Fibroblast of skin of left quadriceps (primary cell): ENCODE measurements around the gene ANKRD44.
"Not testable (repeated sequence)": the region's sequence is repeated elsewhere in the genome, so short reads cannot be mapped to it uniquely, and the experiment has no call there.

Source experiments
- DNase-seq, 2 experiments: peaks; one replicate each; pipeline ENCODE4 v3.0.0-alpha.2; 2013; ENCODE audit warnings: low read depth in 2 of 2

ANKRD44 gene

DNA sequence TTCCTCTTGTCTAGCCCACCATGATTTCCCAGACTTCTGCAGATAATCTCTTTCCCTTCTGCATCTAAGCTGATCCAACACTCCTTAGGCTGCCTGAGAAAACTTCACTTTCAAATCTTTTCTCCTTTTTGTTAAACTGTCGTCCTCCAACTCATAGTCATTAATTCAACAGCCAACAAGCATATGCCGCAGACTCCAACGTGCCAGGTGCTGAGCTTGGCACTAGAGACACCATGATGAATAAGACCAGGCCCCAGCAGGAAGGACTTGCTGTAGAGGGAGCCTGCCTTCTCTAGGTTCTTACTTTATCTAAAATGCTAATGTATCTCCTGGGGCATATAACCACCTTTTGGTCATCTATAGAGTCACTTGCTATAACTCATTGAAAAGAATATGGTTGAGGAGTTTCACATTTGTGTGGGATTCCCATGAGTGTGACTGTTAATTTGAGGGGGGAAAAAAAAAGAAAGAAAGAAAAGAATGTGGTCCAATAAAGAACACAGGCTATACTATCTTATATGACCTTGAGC lies 51.0 kb downstream of the ANKRD44 start:
- DNase-seq = no peak

DNA sequence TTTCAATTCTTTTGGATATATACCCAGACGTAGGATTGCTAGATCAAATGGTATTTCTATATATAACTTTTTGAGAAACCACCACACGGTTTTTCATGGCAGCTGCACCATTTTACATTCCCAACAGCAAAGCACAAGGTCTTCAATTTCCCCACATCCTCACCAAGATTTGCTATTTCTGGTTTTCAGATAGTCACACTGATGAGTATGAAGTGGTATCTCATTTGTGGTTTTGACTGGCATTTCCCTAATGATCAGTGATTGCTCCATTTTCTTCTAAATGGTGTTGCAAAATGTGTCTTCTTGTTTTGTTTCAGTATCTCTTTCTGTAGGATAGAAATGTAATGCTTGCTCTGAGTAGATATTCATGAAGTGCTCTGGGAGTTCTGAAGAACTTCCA lies 52.0 kb downstream of the ANKRD44 start:
- no peak for DNase-seq

DNA sequence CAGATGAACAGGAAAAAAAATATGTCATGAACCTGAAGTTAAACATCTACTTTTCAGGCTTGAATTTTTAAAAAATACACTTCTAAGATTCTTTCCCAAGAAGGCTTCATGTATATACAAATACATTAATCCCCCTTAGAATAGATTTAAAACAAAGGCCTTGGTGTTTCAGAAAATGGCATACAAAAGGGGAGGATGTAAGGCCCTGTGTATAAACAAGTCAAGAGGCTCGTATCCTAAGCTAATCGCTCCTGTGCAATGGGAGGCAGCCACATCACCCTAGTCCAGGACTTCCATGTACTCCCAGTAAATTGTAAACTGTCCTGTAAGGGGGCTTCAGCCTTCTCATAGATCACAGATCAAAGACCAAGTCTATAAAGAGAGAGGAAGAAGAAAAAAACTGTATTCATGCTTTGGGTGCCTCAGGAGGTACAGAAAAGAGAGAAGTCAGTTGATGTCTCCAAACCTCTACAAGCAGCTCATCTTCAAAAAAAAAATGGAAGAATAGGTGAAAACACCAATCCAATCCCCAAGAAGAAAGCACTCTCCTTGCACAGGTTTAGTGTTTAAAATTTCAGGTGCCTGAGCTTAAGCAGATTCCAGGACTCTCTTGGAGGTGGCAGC lies 53.9 kb downstream of the ANKRD44 start:
- no peak for DNase-seq

DNA sequence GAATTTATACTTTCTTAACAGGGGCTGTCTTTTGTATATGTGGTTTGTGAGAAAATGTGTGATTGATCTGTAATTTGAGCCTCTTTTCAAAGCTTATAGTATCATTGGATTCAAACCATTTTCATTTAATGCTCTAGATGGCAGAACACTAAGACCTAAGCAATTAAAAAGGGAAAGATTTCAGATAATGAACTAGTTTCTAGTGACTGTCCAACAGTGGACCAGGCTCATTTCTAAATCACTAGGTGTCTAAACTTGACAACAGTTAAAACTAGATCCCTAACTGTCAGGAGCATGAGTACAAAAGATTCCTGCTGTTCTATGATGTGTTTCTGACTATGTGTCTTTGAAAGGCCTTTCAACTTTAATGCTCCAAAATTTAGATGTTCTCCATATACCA lies 54.6 kb downstream of the ANKRD44 start:
- DNase-seq = no peak

DNA sequence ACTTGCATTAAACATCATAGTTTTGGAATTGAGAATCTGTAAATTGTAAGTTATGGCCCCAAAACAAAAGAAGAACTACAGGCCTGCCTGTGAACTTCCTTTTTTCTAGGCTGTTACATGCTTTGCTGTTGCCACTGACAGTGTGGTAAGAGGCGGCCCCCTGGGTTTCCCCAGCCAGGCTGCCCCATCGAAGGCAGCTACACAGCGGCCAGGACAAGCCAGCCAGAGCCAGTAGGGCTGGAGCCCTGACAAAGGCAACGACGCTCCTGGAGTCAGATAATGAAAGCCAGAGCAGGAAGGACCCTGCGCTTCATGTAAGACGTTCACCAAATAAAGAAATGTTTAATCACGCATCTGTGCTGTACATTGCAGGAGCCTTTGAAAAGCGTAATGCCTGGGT lies 55.0 kb downstream of the ANKRD44 start:
- DNase-seq = peak in 1 of 2 experiments; percentile 48

DNA sequence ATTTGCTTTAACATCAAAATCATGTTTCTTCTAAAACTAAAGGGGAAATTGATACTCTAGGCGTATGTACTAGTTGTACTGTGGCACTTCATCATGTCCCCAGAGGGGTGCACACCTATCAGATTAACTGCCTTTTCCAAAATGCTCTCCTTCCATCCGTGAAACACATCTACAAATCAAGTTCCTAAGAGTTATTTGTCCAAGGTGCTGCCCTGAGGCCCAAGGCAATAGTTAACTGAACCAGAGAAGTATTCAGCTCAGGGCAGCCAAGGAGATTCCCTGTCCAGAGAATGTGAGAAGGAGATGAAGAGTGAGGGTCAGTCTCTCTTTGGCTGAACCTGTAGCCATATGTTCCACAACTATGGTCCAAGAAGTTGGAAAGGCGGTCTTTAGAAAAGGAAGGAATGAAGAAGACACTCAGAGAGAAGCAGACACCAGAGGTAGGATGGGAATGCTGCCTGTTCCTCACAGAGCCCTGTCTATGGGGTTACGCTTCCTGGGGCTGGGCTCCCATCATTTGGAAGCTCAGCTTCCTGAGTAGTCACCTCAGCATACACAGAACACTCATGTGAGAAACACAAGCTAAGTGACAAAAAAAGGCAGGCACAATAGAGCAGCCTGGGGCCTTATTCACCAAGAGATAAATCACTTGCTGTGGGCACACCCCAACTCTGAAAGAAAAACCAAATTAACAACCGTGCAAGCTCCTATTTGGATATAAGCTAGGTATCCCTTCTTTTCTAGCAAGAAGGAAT lies 55.6 kb downstream of the ANKRD44 start:
- DNase-seq = no peak

DNA sequence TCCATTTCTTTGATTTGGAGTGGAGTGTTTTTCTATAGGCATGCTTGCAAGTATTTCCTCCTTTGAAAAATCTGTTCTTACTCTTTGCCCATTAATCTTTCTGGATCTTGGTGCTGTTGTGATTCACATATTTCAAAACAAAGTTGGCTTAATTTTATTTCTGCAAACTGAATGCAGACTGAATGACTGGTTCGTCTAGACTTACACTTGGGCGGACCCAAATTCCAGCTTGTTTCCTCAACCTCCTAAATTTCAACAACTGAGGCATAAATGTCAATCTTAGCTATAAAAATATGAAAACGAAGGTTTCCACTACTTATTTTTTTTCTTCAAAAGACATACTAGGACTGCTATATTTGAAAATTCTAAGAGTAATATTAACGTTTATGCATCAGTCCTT lies 59.0 kb downstream of the ANKRD44 start:
- DNase-seq = no peak

DNA sequence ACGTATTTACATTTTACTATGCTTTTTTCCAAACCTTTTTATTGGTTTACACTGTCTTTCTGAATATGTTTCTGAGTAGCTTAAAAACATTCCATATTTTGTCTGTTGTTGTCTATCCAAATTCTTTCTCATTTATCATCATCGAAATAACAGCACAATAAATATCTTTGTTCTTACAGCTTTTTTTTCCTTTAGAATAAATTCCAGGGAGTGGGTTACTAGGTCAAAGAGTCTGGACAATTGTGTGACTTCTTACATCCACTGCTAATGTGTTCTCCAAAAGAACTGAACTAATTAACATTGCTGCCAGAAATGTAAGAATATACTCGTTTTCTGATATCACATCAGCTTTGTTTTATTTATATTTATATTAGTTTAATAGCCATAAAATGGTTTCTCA lies 59.4 kb downstream of the ANKRD44 start:
- DNase-seq = no peak

DNA sequence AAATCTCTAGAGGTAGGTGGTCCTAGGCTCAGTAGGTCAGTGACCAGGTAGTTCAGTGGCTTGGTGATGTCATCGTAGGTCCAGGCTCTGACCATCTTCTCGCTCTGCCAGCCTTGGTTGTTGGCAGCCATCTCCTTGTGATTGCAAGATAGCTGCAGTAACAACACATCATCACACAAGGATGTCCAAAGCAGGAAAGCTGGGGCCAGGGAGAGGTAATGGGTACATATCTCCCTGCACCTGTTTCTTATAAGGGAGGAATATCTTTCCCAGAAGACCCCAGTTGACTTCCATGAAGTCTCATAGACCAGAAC lies 60.5 kb downstream of the ANKRD44 start:
- DNase-seq = no peak

DNA sequence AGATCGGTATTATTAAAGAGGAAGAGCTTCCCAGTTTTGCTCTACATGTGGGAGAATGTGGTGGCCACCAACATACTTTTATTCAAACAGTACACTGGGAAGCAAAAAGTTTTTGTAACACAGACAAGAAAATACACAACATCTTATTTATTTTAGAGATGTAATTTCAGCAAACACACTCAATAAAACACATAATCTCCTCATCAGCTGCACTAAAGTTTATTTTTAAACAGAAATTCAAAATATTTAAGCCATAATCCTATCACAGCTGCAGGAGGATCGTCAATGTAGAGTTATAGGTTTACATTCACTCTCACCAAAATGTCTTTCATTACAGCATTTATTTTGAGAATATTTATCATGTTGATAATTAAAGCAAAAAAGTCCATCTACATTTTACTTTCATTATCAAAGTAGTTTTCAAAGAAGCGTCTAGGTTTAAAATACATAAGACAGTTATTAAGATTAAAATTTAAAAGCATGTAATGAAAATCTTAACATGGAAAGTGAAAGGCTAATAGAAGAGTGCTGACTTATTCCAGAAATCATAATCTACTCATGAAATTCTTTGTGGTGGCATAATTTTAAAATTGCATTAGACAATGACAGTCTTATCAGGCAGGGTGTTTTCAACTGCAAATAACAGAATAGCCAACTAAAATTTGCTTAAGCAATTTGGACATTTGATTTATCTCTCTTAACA lies 61.0 kb downstream of the ANKRD44 start:
- no peak for DNase-seq

DNA sequence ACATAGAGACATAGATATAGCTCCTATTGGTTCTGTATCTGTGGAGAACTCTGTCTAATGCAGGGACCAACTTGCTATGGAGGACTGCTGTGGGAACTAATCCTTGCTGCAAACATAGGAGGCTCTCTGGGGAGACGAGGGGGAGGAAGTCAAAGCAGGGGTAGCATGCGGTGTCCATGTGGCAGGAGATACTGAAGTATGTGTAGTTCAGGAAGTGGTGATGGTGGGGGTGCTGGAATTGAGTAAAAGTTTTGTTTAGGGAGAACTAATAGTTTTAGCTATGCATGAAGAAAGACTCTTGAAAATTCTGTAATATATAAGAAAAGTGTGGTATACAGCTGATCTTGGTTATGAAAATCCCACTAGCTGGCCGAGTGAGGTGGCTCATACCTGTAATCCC lies 62.0 kb downstream of the ANKRD44 start:
- DNase-seq = no peak

DNA sequence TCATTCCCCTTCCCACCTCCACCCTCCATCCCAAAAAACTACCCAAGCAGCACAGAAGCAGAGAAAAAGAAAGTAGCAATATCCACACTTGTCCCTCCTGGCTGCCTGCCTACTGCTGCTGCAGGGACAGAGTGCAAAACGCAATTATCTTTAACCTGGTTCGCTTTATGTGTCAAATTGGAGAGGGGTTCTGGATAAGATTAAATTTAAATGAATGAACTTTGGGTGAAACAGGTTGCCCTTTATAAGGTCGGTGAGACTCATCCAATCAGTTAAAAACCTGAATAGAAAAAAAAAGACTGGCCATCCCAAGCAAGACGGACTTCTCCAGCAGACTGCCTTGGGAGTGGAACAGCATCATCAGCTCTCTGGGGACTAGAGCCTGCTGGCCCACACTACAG lies 62.6 kb downstream of the ANKRD44 start:
- no peak for DNase-seq

DNA sequence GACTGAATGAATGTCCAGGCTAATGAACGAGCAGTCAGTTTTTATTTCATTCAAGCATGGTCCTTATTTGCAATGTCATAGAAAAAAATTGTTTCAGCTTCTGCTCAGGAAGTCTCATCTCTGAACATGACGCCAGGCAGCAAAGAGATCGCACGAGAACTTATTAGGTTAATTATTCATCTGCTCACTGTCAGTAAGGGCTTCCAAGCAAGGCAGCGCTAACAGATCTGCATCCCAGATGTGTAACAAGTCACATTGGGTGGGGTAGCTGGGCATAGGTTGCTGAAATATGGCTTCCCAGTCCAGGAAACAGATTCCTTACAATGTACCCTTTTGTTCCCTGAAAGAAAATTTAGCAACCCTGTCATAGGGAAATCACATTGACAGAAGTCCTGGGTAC lies 63.5 kb downstream of the ANKRD44 start:
- DNase-seq = no peak

DNA sequence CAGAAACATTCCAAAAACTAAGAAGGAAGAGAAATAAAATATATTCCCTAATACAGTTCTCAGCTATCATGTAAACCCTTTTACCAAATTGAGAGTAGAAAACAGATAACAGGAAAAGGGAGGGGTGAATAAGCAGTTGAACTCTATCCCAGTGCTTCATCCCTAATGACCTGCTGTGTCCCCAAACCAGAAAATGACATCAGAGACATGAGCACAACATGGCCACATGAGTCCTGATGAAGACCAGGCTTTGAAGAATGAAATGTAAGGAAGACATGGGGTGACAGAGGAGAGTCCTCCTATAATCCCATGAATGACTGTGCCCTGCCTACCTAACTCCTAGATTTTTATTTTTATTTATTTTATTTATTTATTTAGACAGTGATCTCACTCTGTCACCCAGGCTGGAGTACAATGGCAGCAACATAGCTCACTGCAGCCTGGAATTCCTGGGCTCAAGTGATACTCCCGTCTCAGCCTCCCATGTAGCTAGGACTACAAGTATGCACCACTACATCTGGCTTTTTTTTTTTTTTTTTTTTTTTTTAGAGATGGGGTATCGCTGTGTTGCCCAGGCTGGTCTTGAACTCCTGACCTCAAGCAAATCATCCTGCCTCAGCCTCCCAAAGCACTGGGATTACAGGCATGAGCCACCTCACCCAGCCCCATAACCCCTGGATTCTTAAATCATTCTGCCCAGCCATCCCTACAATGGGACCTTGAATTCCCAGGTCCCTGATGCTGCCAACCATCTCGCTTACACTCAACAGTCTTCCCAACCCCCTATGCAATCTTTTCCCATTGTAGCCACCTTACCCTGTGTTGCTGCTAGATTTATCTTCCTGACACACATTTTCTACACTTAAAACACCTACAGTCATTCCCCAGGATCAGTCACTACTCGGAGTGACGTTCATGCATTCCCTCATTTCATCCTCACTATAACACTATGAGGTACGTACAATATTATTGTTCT lies 64.5 kb downstream of the ANKRD44 start:
- DNase-seq = no peak

DNA sequence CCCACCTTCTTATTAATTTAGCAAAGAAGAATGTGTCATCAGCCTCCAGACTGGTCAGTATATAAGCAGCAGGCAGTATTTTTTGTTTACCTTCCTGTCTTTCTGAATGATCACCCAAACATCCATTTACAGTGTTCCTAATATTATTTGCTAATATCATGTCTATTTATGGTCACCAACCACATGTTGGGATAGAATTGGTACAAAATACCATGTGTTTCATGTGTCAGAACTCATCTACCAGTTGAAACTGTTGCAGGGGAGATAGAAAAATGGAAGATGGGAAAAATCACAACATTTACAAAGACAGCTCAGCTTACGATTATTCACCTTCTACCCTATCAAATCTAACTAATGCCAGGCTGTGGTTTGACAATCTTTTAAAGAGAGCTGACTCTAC lies 66.2 kb downstream of the ANKRD44 start:
- no peak for DNase-seq

DNA sequence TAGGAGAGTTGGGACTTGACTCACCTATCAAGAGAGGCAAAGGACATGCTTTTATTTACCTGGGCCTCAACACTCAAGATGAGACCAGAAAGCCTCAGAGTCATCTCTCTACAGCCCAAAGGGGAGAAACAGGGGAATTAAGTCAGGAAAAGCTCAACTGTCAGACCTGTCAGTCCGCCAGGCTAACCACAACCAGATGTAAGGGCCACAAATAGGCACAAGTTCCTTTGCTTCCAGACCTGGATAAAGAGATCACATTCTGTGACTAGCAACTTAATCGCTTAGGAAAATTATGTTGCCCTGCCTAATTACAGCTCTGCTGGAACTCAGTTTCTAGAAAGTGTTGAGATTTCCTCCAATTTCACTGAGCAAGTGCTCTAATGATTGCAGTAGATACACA lies 67.9 kb downstream of the ANKRD44 start:
- no peak for DNase-seq

DNA sequence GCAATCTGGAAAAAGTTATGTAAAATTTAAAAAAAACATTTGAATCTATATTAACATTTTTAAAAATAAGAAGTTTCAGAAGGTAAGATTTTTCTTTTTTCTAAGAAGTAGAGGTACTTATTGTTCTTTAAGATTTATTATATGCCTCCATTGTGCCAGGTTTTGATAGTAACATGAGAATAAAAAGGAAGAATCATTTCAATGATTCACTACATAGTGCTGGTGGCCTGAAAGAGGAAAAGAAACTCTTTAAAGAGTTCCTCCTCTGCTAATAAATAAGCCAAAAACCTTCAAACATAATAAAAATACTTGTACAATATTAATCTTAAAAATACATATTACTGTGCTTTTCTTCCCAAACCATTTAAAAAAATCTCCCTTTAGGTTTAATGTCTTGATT lies 69.0 kb downstream of the ANKRD44 start:
- no peak for DNase-seq

DNA sequence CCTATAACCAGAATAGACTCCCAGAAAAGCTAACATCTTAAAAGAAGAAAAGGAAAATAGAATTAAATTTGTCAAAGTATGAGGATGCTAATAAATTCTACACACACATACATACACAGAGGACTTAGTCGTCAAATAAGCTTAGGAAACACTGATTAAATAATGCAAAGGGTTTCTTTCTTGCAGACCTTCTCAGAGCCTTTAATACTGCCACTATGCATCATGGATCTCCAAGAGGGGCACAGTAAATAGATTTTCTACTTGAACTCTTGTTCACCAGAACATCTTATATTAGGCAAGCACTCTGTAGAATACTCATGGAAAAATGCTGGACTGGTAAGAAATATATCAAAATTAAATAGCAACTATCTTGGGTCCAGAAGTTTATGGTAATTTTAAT lies 69.4 kb downstream of the ANKRD44 start:
- DNase-seq = no peak

DNA sequence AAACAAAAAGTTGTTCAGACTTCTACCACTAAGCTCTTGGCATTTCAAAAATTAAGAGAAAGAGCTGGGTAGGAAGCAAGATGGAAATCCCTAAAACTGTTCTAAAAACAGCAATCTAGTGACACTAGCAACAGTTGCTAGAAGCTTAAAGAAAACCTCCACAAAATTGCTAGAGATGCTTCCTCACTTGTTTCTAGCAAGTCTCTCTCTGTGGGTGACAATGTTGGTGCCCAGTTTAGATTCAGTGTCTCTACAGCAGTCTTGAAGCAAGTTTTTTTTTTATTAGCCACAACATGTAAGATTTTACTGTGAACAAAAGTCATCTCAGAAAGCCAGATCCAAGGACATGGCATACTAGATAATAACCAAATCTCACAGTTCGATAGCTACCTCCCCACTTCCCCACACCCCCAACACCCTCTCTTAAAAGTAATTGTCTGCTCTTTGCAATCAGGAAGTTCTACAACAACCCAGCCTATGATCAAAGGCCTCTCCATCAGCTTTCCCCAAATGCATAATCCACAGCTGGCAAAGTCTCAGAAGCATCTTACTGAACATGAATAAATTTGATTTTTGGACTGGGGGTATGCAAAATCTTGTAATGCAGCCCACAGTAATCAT lies 70.0 kb downstream of the ANKRD44 start:
- no peak for DNase-seq

DNA sequence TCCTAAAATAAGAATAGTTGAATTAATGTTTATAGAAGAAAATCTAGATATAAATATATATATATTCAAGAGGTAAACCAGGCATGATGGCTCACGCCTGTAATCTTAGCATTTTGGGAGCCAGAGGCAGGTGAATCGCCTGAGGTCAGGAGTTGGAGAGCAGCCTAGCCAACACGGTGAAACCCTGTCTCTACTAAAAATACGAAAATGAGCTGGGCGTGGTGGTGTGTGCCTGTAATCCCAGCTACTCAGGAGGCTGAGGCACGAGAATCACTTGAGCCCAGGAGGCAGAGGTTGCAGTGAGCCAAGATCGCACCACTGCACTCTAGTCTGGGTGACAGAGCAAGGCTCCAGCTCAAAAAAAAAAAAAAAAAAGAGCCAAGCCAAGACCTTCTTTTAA lies 70.6 kb downstream of the ANKRD44 start:
- not testable (repeated sequence) for DNase-seq

DNA sequence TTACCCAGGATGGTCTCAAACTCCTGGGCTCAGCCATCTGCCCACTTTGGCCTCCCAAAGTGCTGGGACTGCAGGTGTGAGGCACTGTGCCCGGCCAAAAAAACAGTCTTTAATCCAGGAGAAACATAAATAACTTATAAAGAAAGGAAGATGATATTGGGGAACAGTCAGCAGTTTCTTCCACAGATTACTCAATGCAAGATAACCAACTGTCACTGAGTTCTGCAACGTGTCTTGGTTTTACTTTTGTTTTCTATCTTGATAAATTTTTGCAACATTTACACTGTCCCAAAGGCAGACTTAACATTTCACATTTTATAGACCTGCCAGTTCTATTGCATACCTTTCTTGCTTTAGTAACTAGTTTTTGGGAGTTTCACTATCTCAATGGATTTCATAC lies 71.1 kb downstream of the ANKRD44 start:
- DNase-seq = no peak

DNA sequence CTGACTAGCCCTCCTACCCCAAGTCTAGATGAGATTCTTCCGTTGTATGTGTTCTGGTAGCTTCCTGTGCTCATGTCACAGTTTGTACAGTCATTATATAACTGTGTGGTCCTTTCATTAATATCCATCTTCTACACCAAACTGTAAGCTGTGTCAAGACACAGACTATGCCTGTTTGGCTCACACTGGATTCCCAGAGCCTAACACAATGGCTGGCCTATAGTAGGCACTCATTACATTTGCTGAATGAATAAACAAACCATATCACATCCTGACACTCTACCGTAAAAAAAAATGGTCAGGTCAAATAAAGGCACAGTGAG lies 72.6 kb downstream of the ANKRD44 start:
- DNase-seq = no peak
